IMR-90 (cell line): ENCODE results near the gene PCNP. TPM values are rescaled to one million over a fixed set of nuclear protein-coding genes. Genes with fewer than 3 reads are reported as not detected.

Experiments
- ATAC-seq: fragments of 200-7000 bp; cut with Tn5 transposase; 2 replicates; pipeline ENCODE4 v1.9.1; 2020; ENCODE audit warnings: low read depth, mild to moderate bottlenecking, moderate library complexity
- BruUV-seq: library from RNA; stranded (reverse); fragments of 400-500 nt; replicated peaks from 2 replicates; lab custom pipeline; 2021; lab: Mats Ljungman, UMichigan
- CTCF ChIA-PET: fragments of 300-600 bp; formaldehyde crosslinking; extraction: SDS; loops from one replicate; lab custom pipeline; 2021; ENCODE audit warnings: antibody characterized with exemption; lab: Yijun Ruan, JAX
- POLR2A ChIA-PET: fragments of 300-600 bp; sonication (Branson Sonifier 250); formaldehyde crosslinking; loops from one replicate; lab custom pipeline; 2022; ENCODE audit warnings: antibody characterized with exemption; ENCODE audit not compliant: unreplicated experiment; lab: Charles Lee
- DNase-seq: peaks from one replicate; pipeline ENCODE4 v3.0.0; 2013
- H2AFZ ChIP-seq: replicated peaks from 2 replicates; pipeline ENCODE3; 2013; ENCODE audit warnings: low read length, mild to moderate bottlenecking; ENCODE audit not compliant: poor library complexity
- H2AK5ac ChIP-seq: 2 replicates; pipeline ENCODE4 v1.6.1; 2013; ENCODE audit warnings: low read depth, low read length, inconsistent platforms
- H2AK9ac ChIP-seq: replicated peaks from 2 replicates; pipeline ENCODE3; 2013; ENCODE audit warnings: mild to moderate bottlenecking, low read depth, low read length, moderate library complexity; ENCODE audit not compliant: poor library complexity
- H2BK120ac ChIP-seq: 2 replicates; pipeline ENCODE4 v1.6.1; 2013; ENCODE audit warnings: low read depth, low read length, inconsistent platforms
- H2BK15ac ChIP-seq: 3 replicates; pipeline ENCODE4 v1.6.1; 2013; ENCODE audit warnings: low read depth, low read length, inconsistent platforms
- H2BK20ac ChIP-seq: 2 replicates; pipeline ENCODE4 v1.6.1; 2013; ENCODE audit warnings: low read depth, mild to moderate bottlenecking, inconsistent platforms, low read length, moderate library complexity
- H2BK5ac ChIP-seq: 2 replicates; pipeline ENCODE4 v1.6.1; 2013; ENCODE audit warnings: mild to moderate bottlenecking, low read depth, low read length, inconsistent platforms; ENCODE audit not compliant: poor library complexity, severe bottlenecking
- H3K14ac ChIP-seq: replicated peaks from 2 replicates; pipeline ENCODE4 v1.6.1; 2013; ENCODE audit warnings: low read depth, low read length, inconsistent platforms
- H3K18ac ChIP-seq: 2 replicates; pipeline ENCODE4 v1.6.1; 2013; ENCODE audit warnings: low read depth, low read length, control low read depth
- H3K23ac ChIP-seq: 2 replicates; pipeline ENCODE4 v1.6.1; 2013; ENCODE audit warnings: low read depth, low read length, inconsistent platforms
- H3K27ac ChIP-seq: 2 replicates; pipeline ENCODE4 v1.5.1; 2013; ENCODE audit warnings: mild to moderate bottlenecking, control low read depth, low read length; ENCODE audit not compliant: insufficient read depth
- H3K27me3 ChIP-seq: 2 replicates; pipeline ENCODE4 v1.6.1; 2013; ENCODE audit warnings: low read length; ENCODE audit not compliant: control insufficient read depth, insufficient read depth
- H3K36me3 ChIP-seq: 2 replicates; pipeline ENCODE4 v1.6.1; 2013; ENCODE audit warnings: low read length, mixed read lengths; ENCODE audit not compliant: control insufficient read depth, insufficient read depth
- H3K4ac ChIP-seq: 2 replicates; pipeline ENCODE4 v1.6.1; 2013; ENCODE audit warnings: low read depth, low read length, inconsistent platforms
- H3K4me1 ChIP-seq: 2 replicates; pipeline ENCODE4 v1.6.1; 2013; ENCODE audit warnings: low read length, mixed read lengths; ENCODE audit not compliant: control insufficient read depth, insufficient read depth
- H3K4me2 ChIP-seq: 2 replicates; pipeline ENCODE4 v1.6.1; 2013; ENCODE audit warnings: low read depth, mild to moderate bottlenecking, control low read depth, low read length, moderate library complexity
- H3K4me3 ChIP-seq: 2 replicates; pipeline ENCODE4 v1.5.1; 2013; ENCODE audit warnings: low read depth, mild to moderate bottlenecking, control low read depth, low read length, moderate library complexity; ENCODE audit not compliant: insufficient read depth
- H3K56ac ChIP-seq: 2 replicates; pipeline ENCODE4 v1.6.1; 2013; ENCODE audit warnings: low read length, inconsistent platforms; ENCODE audit not compliant: insufficient read depth; ENCODE audit errors: extremely low read depth
- H3K79me1 ChIP-seq, 2 experiments: 2 replicates each; pipeline ENCODE4 v1.6.1; 2013; ENCODE audit warnings: low read length in 2 of 2, inconsistent platforms in 1 of 2, low read depth in 1 of 2
- H3K9ac ChIP-seq: 2 replicates; pipeline ENCODE4 v1.6.1; 2013; ENCODE audit warnings: low read depth, low read length, control low read depth
- H3K9me1 ChIP-seq: 2 replicates; pipeline ENCODE4 v1.6.1; 2013; ENCODE audit warnings: low read length, inconsistent platforms; ENCODE audit not compliant: insufficient read depth
- H3K9me3 ChIP-seq: 2 replicates; pipeline ENCODE4 v1.6.1; 2013; ENCODE audit warnings: low read length; ENCODE audit not compliant: control insufficient read depth, insufficient read depth
- H4K20me1 ChIP-seq: 2 replicates; pipeline ENCODE4 v1.6.1; 2013; ENCODE audit warnings: low read length, inconsistent platforms; ENCODE audit not compliant: insufficient read depth
- H4K5ac ChIP-seq: 2 replicates; pipeline ENCODE4 v1.6.1; 2013; ENCODE audit warnings: mild to moderate bottlenecking, low read depth, low read length, control low read depth
- H4K8ac ChIP-seq, 2 experiments: 2 replicates each; pipeline ENCODE4 v1.6.1; 2013; ENCODE audit warnings: low read depth in 2 of 2, low read length in 2 of 2, control low read depth in 1 of 2, inconsistent platforms in 1 of 2
- H4K91ac ChIP-seq: 2 replicates; pipeline ENCODE4 v1.6.1; 2013; ENCODE audit warnings: low read depth, low read length, inconsistent platforms; ENCODE audit not compliant: insufficient read depth
- BHLHE40 ChIP-seq: fragments of 150-350 bp; IDR thresholded peaks from 2 replicates; pipeline ENCODE4 v1.6.1; 2016; ENCODE audit warnings: mild to moderate bottlenecking, low read depth, low read length
- CTCF ChIP-seq: conservative IDR thresholded peaks from 2 replicates; pipeline ENCODE4 v1.5.1; 2012; ENCODE audit warnings: mild to moderate bottlenecking, low read depth, low read length, improper control_type of control experiment
- FOS ChIP-seq: fragments of 150-350 bp; IDR thresholded peaks from 2 replicates; pipeline ENCODE4 v1.6.1; 2016; ENCODE audit warnings: low read depth, low read length
- MAFK ChIP-seq: IDR thresholded peaks from 2 replicates; pipeline ENCODE4 v1.6.1; 2012; ENCODE audit warnings: low read depth, low read length, improper control_type of control experiment
- WGBS, 2 experiments: methylation state at CpG; one replicate each; pipeline versions ENCODE4 v1.1.5 to v1.1.7; 2013; ENCODE audit warnings: missing lambda C conversion rate in 2 of 2; ENCODE audit not compliant: insufficient read length in 1 of 2; ENCODE audit errors: extremely low coverage in 2 of 2; 5-methylcytosine and 5-hydroxymethylcytosine counted together
- dilution Hi-C: fragments of 300-500 bp; cut with HindIII; formaldehyde crosslinking; loops from one replicate; pipeline ENCODE4 v1.14.3; 2018; ENCODE audit warnings: low sequenced_read_pairs; ENCODE audit not compliant: unreplicated experiment
- in situ Hi-C: fragments of 300-500 bp; cut with MboI; formaldehyde crosslinking; loops from 3 replicates; pipeline ENCODE4 v1.14.3; 2019; ENCODE audit warnings: low sequenced_read_pairs, inconsistent platforms, mixed read lengths
- intact Hi-C: fragments of 100-400 bp; cut with micrococcal nuclease; formaldehyde crosslinking; loops from 2 replicates; pipeline ENCODE4 v1.10.0; 2022
- polyA plus RNA-seq, 3 experiments: library from polyadenylated mRNA; depleted of rRNA; stranded (reverse); fragments of >200 nt; gene quantifications; 2 replicates each; pipeline ENCODE4 v1.2.3, GENCODE V29; 2012; ENCODE audit warnings: low replicate concordance in 1 of 3
- total RNA-seq: library from RNA; depleted of rRNA; stranded (reverse); fragments of >200 nt; gene quantifications from 2 replicates; pipeline ENCODE4 v1.2.3, GENCODE V29; 2012
- TF ChIP-seq, protein P1 (sequence below): fragments of 150-350 bp; IDR thresholded peaks from 2 replicates; pipeline ENCODE4 v1.6.1; 2016; ENCODE audit warnings: low read depth, mild to moderate bottlenecking, low read length, moderate library complexity, borderline replicate concordance

Gene PCNP
- total and polyA plus RNA-seq, 2 of the 4 experiments (the other 2 are of a cell fraction): 34.6 to 53.2 TPM

- BruUV-seq: no TSS peak
- Histone ChIP-seq H3K27me3 (peaks cover 4% of the 10 kb centered on the region), H2AK9ac (no peak overlapping the region), H3K79me1 (no peaks in the 10 kb centered on the region), H3K9ac (no peak overlapping the region), H4K8ac (no peak overlapping the region), H3K56ac (no peak overlapping the region), H2BK120ac (no peak overlapping the region), H3K14ac (no peak overlapping the region), H3K18ac (no peak overlapping the region), H3K27ac (no peak overlapping the region), H2AK5ac (no peak overlapping the region), H3K4me1 (no peaks in the 10 kb centered on the region), H3K4ac (no peak overlapping the region), H3K23ac (no peak overlapping the region), H3K4me3 (no peak overlapping the region), H3K9me3 (no peaks in the 10 kb centered on the region), H2AFZ (no peak overlapping the region), H3K4me2 (no peak overlapping the region), H3K36me3 (no peaks in the 10 kb centered on the region), H2BK5ac (no peak overlapping the region), H4K20me1 (no peaks in the 10 kb centered on the region), H3K9me1 (no peaks in the 10 kb centered on the region), H4K5ac (no peak overlapping the region), H2BK20ac (no peak overlapping the region), H4K91ac (no peak overlapping the region), H2BK15ac (no peak overlapping the region)
- POLR2A ChIA-PET: no interaction called here
- WGBS, 2 experiments: 80% methylated on average over 1 of the region's 3 CpGs; no CpG with 5 or more reads in 1 of the 2 experiments
- ATAC-seq (no peak), DNase-seq (no peak)
- CTCF ChIA-PET: no interaction called here
- dilution Hi-C loops (no loop called here), intact Hi-C loops (no loop called here), in situ Hi-C loops (no loop called here)
- TF ChIP-seq FOS (no peak), BHLHE40 (no peak), CTCF (no peak), MAFK (no peak)
- TF ChIP-seq, protein P1, sequence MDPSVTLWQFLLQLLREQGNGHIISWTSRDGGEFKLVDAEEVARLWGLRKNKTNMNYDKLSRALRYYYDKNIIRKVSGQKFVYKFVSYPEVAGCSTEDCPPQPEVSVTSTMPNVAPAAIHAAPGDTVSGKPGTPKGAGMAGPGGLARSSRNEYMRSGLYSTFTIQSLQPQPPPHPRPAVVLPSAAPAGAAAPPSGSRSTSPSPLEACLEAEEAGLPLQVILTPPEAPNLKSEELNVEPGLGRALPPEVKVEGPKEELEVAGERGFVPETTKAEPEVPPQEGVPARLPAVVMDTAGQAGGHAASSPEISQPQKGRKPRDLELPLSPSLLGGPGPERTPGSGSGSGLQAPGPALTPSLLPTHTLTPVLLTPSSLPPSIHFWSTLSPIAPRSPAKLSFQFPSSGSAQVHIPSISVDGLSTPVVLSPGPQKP: no peak
These were observed 17.9 kb upstream of the PCNP start for GRCh38 chr3:101556064-101556463.
